MM.1S (cell line): ENCODE measurements around the gene ELFN1.

Experiments
- EZH2 ChIP-seq: fragments of 300-600 bp; sonication (generic); optimal IDR thresholded peaks from 2 replicates; pipeline ENCODE3; 2017; ENCODE audit warnings: low read depth, mild to moderate bottlenecking, antibody characterized with exemption, low read length, mixed read lengths
- EZH2phosphoT487 ChIP-seq: fragments of 300-600 bp; sonication (generic); IDR thresholded peaks from 2 replicates; pipeline ENCODE4 v1.6.1; 2018; ENCODE audit warnings: antibody characterized with exemption, low read length
- TF ChIP-seq, protein P1 (sequence below): fragments of 300-600 bp; sonication (generic); IDR thresholded peaks from 2 replicates; pipeline ENCODE4 v1.5.1; 2016; ENCODE audit warnings: antibody characterized with exemption, low read length, mixed read lengths

DNA sequence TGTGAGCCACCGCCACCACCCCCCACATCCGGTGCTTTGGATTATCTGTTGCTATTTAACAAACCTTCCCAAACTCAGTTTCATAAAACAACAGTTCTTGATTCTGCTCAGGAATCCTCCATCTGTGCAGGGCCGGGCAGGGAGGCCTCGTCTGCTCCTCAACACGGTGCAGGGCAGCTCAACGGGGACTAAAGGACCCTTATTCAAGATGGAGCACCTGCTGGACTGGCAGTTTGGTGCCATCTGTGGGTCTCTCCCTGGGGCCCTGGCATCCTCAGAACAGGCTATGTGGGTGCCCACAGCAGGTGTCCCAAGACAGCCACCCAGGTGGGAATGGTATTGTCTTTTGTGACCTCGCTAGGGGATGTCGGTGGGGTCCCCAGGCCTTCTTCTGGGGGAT is 31.0 kb upstream of the ELFN1 start:
- TF ChIP-seq, protein P1, sequence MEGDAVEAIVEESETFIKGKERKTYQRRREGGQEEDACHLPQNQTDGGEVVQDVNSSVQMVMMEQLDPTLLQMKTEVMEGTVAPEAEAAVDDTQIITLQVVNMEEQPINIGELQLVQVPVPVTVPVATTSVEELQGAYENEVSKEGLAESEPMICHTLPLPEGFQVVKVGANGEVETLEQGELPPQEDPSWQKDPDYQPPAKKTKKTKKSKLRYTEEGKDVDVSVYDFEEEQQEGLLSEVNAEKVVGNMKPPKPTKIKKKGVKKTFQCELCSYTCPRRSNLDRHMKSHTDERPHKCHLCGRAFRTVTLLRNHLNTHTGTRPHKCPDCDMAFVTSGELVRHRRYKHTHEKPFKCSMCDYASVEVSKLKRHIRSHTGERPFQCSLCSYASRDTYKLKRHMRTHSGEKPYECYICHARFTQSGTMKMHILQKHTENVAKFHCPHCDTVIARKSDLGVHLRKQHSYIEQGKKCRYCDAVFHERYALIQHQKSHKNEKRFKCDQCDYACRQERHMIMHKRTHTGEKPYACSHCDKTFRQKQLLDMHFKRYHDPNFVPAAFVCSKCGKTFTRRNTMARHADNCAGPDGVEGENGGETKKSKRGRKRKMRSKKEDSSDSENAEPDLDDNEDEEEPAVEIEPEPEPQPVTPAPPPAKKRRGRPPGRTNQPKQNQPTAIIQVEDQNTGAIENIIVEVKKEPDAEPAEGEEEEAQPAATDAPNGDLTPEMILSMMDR = no peak
- no peak for TF ChIP-seq EZH2phosphoT487
- TF ChIP-seq EZH2 = no peak
